SU-DHL-6 (cell line): ENCODE results near the gene POLG.

Source experiments
- H2AFZ ChIP-seq: fragments of 200-600 bp; sonication (generic); 2 replicates; pipeline ENCODE4 v1.6.1; 2014; ENCODE audit warnings: low read depth, mild to moderate bottlenecking, moderate library complexity, mixed read lengths, antibody characterized with exemption, low read length; ENCODE audit not compliant: severe bottlenecking
- H3F3A ChIP-seq: fragments of 200-600 bp; shearing (Covaris generic); 2 replicates; pipeline ENCODE4 v1.6.0; 2016; ENCODE audit warnings: antibody characterized with exemption, mild to moderate bottlenecking; ENCODE audit not compliant: insufficient read depth
- H3K27ac ChIP-seq: fragments of 200-600 bp; sonication (generic); 2 replicates; pipeline ENCODE4 v1.5.1; 2016; ENCODE audit warnings: low read depth, mild to moderate bottlenecking, low read length, moderate library complexity, mixed read lengths
- H3K27me3 ChIP-seq: fragments of 200-600 bp; sonication (generic), shearing (Covaris generic); 2 replicates; pipeline ENCODE4 v1.6.0; 2014; ENCODE audit warnings: mild to moderate bottlenecking, low read length
- H3K36me3 ChIP-seq: fragments of 200-600 bp; sonication (generic); 2 replicates; pipeline ENCODE4 v1.6.1; 2014; ENCODE audit warnings: mild to moderate bottlenecking, low read length, mixed read lengths
- H3K4me2 ChIP-seq: fragments of 300-600, 200-600 bp; shearing (Covaris generic), sonication (generic); 2 replicates; pipeline ENCODE4 v1.6.0; 2014; ENCODE audit warnings: low read length, low read depth, mild to moderate bottlenecking; ENCODE audit not compliant: poor library complexity, severe bottlenecking
- H3K4me3 ChIP-seq: fragments of 200-600 bp; sonication (generic); 2 replicates; pipeline ENCODE4 v1.5.1; 2014; ENCODE audit warnings: antibody characterized with exemption, low read length, mild to moderate bottlenecking, mixed read lengths; ENCODE audit not compliant: insufficient read depth, poor library complexity, severe bottlenecking
- H3K79me2 ChIP-seq: fragments of 200-600 bp; sonication (generic); 2 replicates; pipeline ENCODE4 v1.6.1; 2014; ENCODE audit warnings: mild to moderate bottlenecking, low read length, moderate library complexity; ENCODE audit not compliant: insufficient read depth
- H3K9ac ChIP-seq: fragments of 200-600 bp; sonication (generic); 2 replicates; pipeline ENCODE4 v1.7.0; 2014; ENCODE audit warnings: mild to moderate bottlenecking, low read length
- H3K9me2 ChIP-seq: fragments of 200-600 bp; sonication (generic); replicated peaks from 2 replicates; pipeline ENCODE4 v1.6.1; 2014; ENCODE audit warnings: low read length; ENCODE audit not compliant: insufficient read depth
- H3K9me3 ChIP-seq: fragments of 200-600 bp; sonication (generic); 2 replicates; pipeline ENCODE4 v1.6.1; 2014; ENCODE audit warnings: low read length, mixed read lengths; ENCODE audit not compliant: insufficient read depth
- H4K20me1 ChIP-seq: fragments of 200-600 bp; sonication (generic); 2 replicates; pipeline ENCODE4 v1.6.1; 2014; ENCODE audit warnings: low read depth, mild to moderate bottlenecking, antibody characterized with exemption, low read length, moderate library complexity, mixed read lengths
- EZH2phosphoT487 ChIP-seq: fragments of 200-600 bp; sonication (generic), shearing (Covaris generic); conservative IDR thresholded peaks from 2 replicates; pipeline ENCODE4 v1.6.1; 2018; ENCODE audit warnings: mild to moderate bottlenecking, antibody characterized with exemption, low read length, moderate library complexity, mixed read lengths
- TF ChIP-seq, protein P1 (sequence below): fragments of 200-600 bp; sonication (generic); IDR thresholded peaks from one replicate; pipeline ENCODE4 v1.5.1; 2017; ENCODE audit warnings: antibody characterized with exemption, mild to moderate bottlenecking, low read length, moderate library complexity; ENCODE audit not compliant: insufficient read depth, poor library complexity, severe bottlenecking

Gene POLG

DNA sequence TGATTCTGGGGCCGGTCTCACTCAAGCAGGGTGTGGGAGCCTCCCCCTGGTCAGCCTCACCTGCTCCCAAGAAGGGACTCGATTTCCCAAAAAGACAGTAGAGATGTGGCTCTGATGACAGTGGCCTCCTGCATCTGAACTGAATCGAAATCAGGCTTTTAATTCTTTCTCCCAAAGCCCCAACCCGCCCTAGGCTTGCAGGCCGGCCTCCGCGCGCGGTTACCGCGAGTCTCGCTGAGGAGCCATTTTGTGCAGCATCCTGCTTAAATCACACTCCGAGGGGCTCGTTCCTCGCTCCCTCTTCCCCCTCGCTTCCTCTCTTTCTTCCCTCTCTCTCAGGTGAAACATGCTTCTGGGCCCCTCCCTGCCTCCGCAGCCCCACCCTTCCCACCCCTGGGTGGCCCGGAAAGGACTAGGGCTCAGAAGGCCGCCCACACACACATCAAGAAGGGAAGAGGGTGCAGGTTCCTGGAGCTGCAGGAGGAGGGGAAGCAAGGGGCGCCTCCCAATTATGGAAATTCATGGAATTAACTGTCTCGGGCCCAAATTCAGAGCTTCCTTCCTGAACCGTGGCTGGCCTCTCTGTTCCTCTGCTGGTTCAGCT, 30.9 kb upstream of the POLG start:
- Histone ChIP-seq H3K27me3 (no peaks in the 10 kb centered on the region), H3K9me3 (no peaks in the 10 kb centered on the region), H3K9me2 (no peaks in the 10 kb centered on the region), H3K9ac (no peak overlapping the region), H3K36me3 (no peaks in the 10 kb centered on the region), H3K79me2 (no peaks in the 10 kb centered on the region), H3K27ac (no peak overlapping the region), H3K4me3 (no peak overlapping the region), H3K4me2 (no peak overlapping the region), H3F3A (no peaks in the 10 kb centered on the region), H4K20me1 (no peaks in the 10 kb centered on the region), H2AFZ (no peak overlapping the region)
- TF ChIP-seq, protein P1, sequence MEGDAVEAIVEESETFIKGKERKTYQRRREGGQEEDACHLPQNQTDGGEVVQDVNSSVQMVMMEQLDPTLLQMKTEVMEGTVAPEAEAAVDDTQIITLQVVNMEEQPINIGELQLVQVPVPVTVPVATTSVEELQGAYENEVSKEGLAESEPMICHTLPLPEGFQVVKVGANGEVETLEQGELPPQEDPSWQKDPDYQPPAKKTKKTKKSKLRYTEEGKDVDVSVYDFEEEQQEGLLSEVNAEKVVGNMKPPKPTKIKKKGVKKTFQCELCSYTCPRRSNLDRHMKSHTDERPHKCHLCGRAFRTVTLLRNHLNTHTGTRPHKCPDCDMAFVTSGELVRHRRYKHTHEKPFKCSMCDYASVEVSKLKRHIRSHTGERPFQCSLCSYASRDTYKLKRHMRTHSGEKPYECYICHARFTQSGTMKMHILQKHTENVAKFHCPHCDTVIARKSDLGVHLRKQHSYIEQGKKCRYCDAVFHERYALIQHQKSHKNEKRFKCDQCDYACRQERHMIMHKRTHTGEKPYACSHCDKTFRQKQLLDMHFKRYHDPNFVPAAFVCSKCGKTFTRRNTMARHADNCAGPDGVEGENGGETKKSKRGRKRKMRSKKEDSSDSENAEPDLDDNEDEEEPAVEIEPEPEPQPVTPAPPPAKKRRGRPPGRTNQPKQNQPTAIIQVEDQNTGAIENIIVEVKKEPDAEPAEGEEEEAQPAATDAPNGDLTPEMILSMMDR = no peak
- TF ChIP-seq EZH2phosphoT487 = no peak

DNA sequence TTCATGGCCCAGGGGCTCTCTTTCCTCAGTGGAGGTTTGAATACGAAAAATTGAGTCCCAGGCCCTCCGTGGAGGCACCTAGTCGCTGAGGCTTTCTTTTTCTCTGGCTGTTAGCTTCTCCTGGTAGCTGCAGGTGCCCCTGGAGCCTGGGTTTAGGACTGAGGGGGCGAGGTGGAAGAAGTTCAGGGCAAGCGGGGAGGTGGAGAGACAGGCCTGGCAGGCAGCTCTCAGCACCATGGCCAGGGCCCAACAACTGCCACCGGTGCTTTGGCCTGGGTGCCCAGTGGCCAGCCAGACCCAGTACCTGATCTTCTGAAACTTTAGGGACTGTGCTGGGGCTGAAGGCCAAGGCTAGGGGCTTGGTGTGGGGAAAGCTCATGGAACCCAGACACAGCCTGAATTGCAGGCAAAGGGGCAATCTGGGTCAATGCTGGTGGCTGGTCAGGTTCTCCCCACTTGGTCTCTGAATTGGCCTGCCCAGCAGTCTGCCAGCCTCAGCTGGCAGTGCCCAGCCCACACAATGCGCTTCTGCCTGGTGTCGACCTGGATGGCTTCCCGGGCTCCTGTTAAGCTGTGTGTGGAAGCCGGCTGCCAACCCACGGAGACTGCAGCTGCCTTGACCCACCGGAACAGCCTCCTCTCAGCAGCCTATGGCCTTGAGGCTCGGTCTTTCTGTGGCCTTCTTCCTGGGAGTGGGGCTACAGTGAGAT, 30.3 kb upstream of the POLG start:
- Histone ChIP-seq H3K79me2 (no peaks in the 10 kb centered on the region), H3K36me3 (no peaks in the 10 kb centered on the region), H3K9me3 (no peaks in the 10 kb centered on the region), H4K20me1 (no peaks in the 10 kb centered on the region), H2AFZ (no peak overlapping the region), H3F3A (no peaks in the 10 kb centered on the region), H3K9me2 (no peaks in the 10 kb centered on the region), H3K27me3 (no peaks in the 10 kb centered on the region), H3K9ac (no peak overlapping the region), H3K4me2 (no peak overlapping the region), H3K4me3 (no peak overlapping the region), H3K27ac (no peak overlapping the region)
- TF ChIP-seq, protein P1 = no peak
- no peak for TF ChIP-seq EZH2phosphoT487

DNA sequence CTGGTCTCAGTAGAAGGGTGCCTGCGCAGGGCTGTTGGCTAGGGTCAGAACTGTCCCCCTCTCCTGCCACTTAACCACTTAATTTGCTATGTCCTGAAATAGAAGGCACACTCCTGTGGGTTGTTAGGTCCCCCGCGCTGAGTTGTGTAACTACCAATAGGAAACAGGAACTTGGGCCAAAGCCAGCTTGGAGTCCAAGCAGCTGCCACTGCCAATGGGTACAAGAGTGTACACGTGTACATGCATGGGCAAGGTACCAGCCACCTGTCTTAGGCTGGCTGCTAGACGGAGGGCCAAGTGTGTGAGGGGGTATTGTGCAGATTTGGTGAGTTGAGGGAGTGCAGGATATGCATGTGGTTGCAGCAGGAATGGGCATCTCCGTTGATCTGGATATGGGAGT, 29.7 kb upstream of the POLG start:
- Histone ChIP-seq H3F3A (no peaks in the 10 kb centered on the region), H4K20me1 (no peaks in the 10 kb centered on the region), H3K36me3 (no peaks in the 10 kb centered on the region), H3K79me2 (no peaks in the 10 kb centered on the region), H3K27ac (no peak overlapping the region), H2AFZ (no peak overlapping the region), H3K4me3 (no peak overlapping the region), H3K4me2 (no peak overlapping the region), H3K27me3 (no peaks in the 10 kb centered on the region), H3K9me3 (no peaks in the 10 kb centered on the region), H3K9ac (no peak overlapping the region), H3K9me2 (no peaks in the 10 kb centered on the region)
- TF ChIP-seq EZH2phosphoT487 = no peak
- TF ChIP-seq, protein P1 = no peak
